Measurements from ENCODE around the gene ZCCHC4.
"Not testable (repeated sequence)": the region's sequence is repeated elsewhere in the genome, so short reads cannot be mapped to it uniquely, and the experiment has no call there.

Gene ZCCHC4

GRCh38 chr4:25320336-25320735, 7.8 kb downstream of the ZCCHC4 start:
- no peaks in the 10 kb centered on the region for H3K9me3 ChIP-seq (ENCODE audit: low read length)
- H3K79me2 ChIP-seq (ENCODE audit: insufficient read depth, low read length): no peaks in the 10 kb centered on the region
- no peaks in the 10 kb centered on the region for H3K4me1 ChIP-seq (ENCODE audit: insufficient read depth, low read length, severe bottlenecking)
- no peak overlapping the region for H3K4me2 ChIP-seq (ENCODE audit: low read length)
- H3K9me2 ChIP-seq (ENCODE audit: low read depth, low read length): no peaks in the 10 kb centered on the region
- no peaks in the 10 kb centered on the region for H3F3A ChIP-seq (ENCODE audit: insufficient read depth, low read length)
- no peaks in the 10 kb centered on the region for H4K20me1 ChIP-seq (ENCODE audit: insufficient read depth, low read length)
- no peaks in the 10 kb centered on the region for H3K27me3 ChIP-seq (ENCODE audit: insufficient read depth, low read length)
- H3K36me3 ChIP-seq (ENCODE audit: insufficient read depth, low read length): 0 out of 2 replicates have a peak, but pooled peaks cover 5% of the 10 kb centered on the region
- TF ChIP-seq EZH2 (IDR thresholded peaks at IDR 0.05; ENCODE audit: borderline replicate concordance, low read length) (no peak), CTCF (IDR thresholded peaks at IDR 0.05; ENCODE audit: low read length) (no peak)
- no peak overlapping the region for H2AFZ ChIP-seq (ENCODE audit: low read length)
- no peak overlapping the region for H3K4me3 ChIP-seq (ENCODE audit: low read depth, low read length, poor library complexity, severe bottlenecking)
- H3K27ac ChIP-seq (ENCODE audit: low read depth, low read length, poor library complexity, severe bottlenecking): no peak overlapping the region
- no peak overlapping the region for H3K9ac ChIP-seq (ENCODE audit: low read length)

DNA sequence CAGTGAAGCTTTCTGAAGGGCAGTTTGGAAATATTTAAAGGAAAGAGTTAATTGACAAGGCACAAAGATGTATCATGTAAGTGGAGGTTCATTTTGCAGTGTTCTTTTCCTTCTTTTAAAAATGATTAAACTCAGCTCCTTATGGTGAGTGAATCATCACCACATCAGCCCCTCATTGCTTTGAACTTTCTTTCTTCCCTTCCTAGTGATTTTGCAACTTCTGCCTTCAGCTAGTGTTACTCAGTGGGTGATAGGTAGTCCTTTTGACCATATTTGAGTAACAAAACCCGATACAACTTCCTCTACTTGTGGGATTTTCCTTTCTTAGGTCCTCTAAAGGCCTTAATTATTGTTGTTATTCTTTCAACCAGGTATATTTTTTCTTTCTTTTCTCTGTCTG, 8.2 kb downstream of the ZCCHC4 start:
- Histone ChIP-seq H3K9me3 (ENCODE audit: low read length) (no peaks in the 10 kb centered on the region), H3K4me2 (ENCODE audit: low read length) (no peak overlapping the region), H3K27ac (ENCODE audit: low read depth, low read length, poor library complexity, severe bottlenecking) (no peak overlapping the region), H3K27me3 (ENCODE audit: insufficient read depth, low read length) (no peaks in the 10 kb centered on the region), H3K9ac (ENCODE audit: low read length) (no peak overlapping the region), H3K9me2 (ENCODE audit: low read depth, low read length) (no peaks in the 10 kb centered on the region), H3F3A (ENCODE audit: insufficient read depth, low read length) (no peaks in the 10 kb centered on the region), H3K4me1 (ENCODE audit: insufficient read depth, low read length, severe bottlenecking) (no peaks in the 10 kb centered on the region), H3K36me3 (ENCODE audit: insufficient read depth, low read length) (0 out of 2 replicates have a peak, but pooled peaks cover 4% of the 10 kb centered on the region), H3K79me2 (ENCODE audit: insufficient read depth, low read length) (no peaks in the 10 kb centered on the region), H4K20me1 (ENCODE audit: insufficient read depth, low read length) (no peaks in the 10 kb centered on the region), H3K4me3 (ENCODE audit: low read depth, low read length, poor library complexity, severe bottlenecking) (no peak overlapping the region), H2AFZ (ENCODE audit: low read length) (no peak overlapping the region)
- TF ChIP-seq EZH2 (IDR thresholded peaks at IDR 0.05; ENCODE audit: borderline replicate concordance, low read length) (no peak), CTCF (IDR thresholded peaks at IDR 0.05; ENCODE audit: low read length) (no peak)

GRCh38 chr4:25321703-25322102, 9.1 kb downstream of the ZCCHC4 start:
- TF ChIP-seq EZH2 (IDR thresholded peaks at IDR 0.05; ENCODE audit: borderline replicate concordance, low read length) (no peak), CTCF (IDR thresholded peaks at IDR 0.05; ENCODE audit: low read length) (no peak)
- Histone ChIP-seq H3K4me3 (ENCODE audit: low read depth, low read length, poor library complexity, severe bottlenecking) (no peak overlapping the region), H3K79me2 (ENCODE audit: insufficient read depth, low read length) (no peaks in the 10 kb centered on the region), H2AFZ (ENCODE audit: low read length) (no peak overlapping the region), H3K27ac (ENCODE audit: low read depth, low read length, poor library complexity, severe bottlenecking) (no peak overlapping the region), H3K36me3 (ENCODE audit: insufficient read depth, low read length) (no peaks in the 10 kb centered on the region), H3K4me1 (ENCODE audit: insufficient read depth, low read length, severe bottlenecking) (no peaks in the 10 kb centered on the region), H3K27me3 (ENCODE audit: insufficient read depth, low read length) (no peaks in the 10 kb centered on the region), H3K4me2 (ENCODE audit: low read length) (no peak overlapping the region), H4K20me1 (ENCODE audit: insufficient read depth, low read length) (no peaks in the 10 kb centered on the region), H3K9me2 (ENCODE audit: low read depth, low read length) (no peaks in the 10 kb centered on the region), H3F3A (ENCODE audit: insufficient read depth, low read length) (no peaks in the 10 kb centered on the region), H3K9me3 (ENCODE audit: low read length) (no peaks in the 10 kb centered on the region), H3K9ac (ENCODE audit: low read length) (no peak overlapping the region)

DNA sequence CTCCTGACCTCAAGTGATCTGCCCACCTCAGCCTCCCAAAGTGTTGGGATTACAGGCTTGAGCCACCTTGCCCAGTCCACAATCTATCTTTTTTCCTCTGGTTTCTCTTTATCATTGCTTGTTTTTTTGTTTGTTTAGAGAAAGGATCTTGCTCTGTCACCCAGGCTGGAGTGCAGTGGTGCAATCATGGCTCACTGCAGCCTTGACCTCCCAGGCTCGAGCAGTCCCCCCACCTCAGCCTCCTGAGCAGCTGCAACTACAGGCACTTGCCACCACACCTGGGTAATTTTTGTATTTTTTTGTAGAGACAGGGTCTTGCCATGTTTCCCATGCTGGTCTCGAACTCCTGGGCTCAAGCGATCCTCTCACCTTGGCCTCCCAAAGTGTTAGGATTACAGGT, 15.9 kb downstream of the ZCCHC4 start:
- H3K9me2 ChIP-seq (ENCODE audit: low read depth, low read length); H3K4me1 ChIP-seq (ENCODE audit: insufficient read depth, low read length, severe bottlenecking); H3K9ac ChIP-seq (ENCODE audit: low read length); H3K27ac ChIP-seq (ENCODE audit: low read depth, low read length, poor library complexity, severe bottlenecking); H3K4me2 ChIP-seq (ENCODE audit: low read length); H3K9me3 ChIP-seq (ENCODE audit: low read length); H3K79me2 ChIP-seq (ENCODE audit: insufficient read depth, low read length); H2AFZ ChIP-seq (ENCODE audit: low read length); H3K4me3 ChIP-seq (ENCODE audit: low read depth, low read length, poor library complexity, severe bottlenecking); H3K36me3 ChIP-seq (ENCODE audit: insufficient read depth, low read length); H3K27me3 ChIP-seq (ENCODE audit: insufficient read depth, low read length); H4K20me1 ChIP-seq (ENCODE audit: insufficient read depth, low read length); H3F3A ChIP-seq (ENCODE audit: insufficient read depth, low read length): not testable (repeated sequence)
